HG03139 (cell line): ENCODE results near the gene CKM.
"Not testable (repeated sequence)": the region's sequence is repeated elsewhere in the genome, so short reads cannot be mapped to it uniquely, and the experiment has no call there.

Experiments used
- ATAC-seq: cut with Tn5 transposase; IDR thresholded peaks from one replicate; pipeline ENCODE4 v1.9.1; 2021; ENCODE audit not compliant: unreplicated experiment

The CKM gene

DNA sequence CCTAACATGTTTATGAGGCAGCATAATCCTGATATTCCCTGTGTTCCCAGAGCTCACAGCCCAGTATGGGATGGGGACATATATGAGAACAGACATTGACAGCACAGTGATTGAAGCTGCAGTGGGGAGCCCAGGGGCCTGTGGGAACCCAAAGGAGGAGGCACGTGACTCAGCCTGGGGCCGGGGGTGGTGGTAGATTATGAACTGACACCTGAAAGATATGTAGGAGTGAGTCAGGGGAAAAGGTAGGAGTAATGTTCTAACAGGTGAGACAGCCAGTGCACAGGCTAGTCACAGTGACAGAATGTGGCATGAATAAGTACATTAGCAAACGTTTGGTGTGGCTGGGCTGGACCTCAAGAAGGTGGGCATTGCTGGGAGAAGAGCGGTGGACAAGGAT, 29.0 kb downstream of the CKM start:
- no peak for ATAC-seq

- no peak for ATAC-seq
Measured at GRCh38 chr19:45291834-45292233, 30.8 kb downstream of the CKM start.

DNA sequence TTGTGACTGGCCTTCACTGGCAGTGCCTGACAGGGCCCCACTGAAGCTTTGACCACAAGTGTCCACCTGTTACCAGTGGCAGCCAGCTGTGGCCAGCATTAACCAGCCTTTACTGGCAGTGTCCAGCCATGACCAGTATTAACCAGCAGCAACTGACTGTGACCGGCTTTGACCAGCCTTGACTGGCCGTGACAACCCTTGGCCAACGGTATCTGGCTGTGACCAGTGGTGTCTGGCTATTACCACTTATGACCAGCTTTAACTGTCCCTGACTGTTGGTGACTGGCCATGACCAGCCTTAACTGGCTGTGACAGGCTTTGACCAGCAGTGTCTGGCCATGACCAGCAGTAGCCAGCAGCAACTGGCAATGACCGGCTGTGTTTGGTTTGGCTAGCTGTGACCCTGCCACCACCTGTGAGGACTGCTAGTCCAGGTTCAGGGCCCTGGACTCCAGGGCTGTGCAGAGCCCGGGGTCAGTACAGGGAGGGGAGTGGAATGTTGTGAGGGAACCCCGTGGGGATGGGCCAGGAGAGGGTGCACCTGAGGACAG, 32.2 kb downstream of the CKM start:
- no peak for ATAC-seq

GRCh38 chr19:45283443-45284033, 39.1 kb downstream of the CKM start:
- no peak for ATAC-seq

GRCh38 chr19:45280471-45280961, 42.2 kb downstream of the CKM start:
- ATAC-seq = no peak

GRCh38 chr19:45279587-45280192, 43.0 kb downstream of the CKM start:
- ATAC-seq = no peak

- ATAC-seq = no peak
Measured at GRCh38 chr19:45278087-45278486, 44.6 kb downstream of the CKM start.

DNA sequence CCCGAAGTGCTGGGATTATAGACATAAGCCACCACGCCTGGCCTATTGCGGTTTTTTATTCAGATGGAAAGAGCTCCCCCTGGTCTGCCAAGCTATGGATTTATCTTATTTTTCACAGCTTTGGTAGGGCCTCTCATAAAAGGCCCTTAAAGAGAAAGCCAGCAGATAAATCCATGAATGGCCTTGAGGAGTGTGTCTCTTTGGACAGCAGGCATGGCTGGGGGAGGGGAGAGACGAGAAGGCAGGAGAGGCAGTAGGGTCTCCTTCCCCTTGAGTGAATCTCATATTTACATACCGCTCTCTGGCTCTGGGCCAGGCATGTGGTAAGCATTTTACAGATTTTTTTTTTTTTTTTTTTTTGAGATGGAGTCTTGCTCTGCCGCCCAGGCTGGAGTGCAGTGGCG, 46.4 kb downstream of the CKM start:
- no peak for ATAC-seq

DNA sequence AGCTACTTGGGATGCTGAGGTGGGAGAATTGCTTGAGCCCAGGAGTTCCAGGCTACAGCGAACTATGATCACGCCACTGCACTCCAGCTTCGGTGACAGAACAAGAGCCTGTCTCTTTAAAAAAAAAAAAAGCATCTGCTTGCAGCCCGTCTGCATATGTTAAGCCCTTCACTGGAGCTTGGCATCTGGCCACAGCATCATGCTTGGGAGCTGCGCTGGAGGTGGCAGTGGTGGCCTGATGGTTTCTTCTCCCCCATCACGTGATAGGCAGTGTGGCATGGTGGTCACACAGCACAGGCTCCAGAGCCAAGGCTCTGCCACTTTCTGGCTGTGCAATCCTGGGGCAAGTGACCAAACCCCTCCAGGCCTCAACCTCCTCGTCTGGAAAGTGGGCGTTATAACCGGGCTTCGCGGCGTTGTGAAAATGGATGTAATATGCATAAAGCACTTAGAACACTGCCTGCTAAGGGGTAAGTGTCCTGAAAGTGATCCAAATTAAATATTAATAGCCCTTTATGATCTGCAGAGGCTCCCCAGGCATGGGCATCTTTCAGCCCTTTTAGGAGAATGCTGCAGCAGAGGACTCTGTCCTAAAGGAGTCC, 47.2 kb downstream of the CKM start:
- no peak for ATAC-seq

DNA sequence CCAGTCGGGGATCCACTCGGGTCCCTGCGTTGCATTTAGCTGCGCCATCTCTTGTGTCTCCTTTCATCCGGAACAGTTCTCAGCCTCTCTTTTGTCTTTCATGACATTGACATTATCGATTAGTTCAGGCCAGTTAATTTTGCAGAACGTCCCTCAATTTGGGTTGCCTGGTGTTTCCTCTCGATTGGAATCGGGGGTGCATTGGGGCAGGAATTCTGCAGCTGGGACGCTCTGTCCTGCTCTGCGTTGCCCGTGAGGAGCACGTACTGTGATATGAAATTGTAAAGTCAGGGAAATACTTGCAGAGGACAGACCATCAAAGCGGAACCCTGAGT, 49.2 kb downstream of the CKM start:
- no peak for ATAC-seq

DNA sequence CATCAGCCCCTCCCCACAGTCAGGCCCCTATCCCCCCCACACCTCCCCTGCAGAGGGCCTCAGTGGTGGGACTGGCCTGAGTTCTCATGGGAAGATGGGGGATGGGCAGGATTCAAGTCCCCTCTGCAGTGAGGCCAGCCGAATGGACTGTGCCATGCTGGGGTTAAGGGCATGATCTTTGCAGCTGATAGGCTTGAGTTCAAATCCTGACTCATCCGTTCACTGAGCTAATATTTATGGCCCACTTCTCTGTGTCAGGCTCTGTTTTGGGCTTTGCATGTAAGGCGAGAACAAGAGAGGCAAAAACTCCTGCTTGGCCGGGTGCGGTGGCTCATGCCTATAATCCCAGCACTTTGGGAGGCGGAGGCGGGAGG, 51.0 kb downstream of the CKM start:
- ATAC-seq = no peak

DNA sequence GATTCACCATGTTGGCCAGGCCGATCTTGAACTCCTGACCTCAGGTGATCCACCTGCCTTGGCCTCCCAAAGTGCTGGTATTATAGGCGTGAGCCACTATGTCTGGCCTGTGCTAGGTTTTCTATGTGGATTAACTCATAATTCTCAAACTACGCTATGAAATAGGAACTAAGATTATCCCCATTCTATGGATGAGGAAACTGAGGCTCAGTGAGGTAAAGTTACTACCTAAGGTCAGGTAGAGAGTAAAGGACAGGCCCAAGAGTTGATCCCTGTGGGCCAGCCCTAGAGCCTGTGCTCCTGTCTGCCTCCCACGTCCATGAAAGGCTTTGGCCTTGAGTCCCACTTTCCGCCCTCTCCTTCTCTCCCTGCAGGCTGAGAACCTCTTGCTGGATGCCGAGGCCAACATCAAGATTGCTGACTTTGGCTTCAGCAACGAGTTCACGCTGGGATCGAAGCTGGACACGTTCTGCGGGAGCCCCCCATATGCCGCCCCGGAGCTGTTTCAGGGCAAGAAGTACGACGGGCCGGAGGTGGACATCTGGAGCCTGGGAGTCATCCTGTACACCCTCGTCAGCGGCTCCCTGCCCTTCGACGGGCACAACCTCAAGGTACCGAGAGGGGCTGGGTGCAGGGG, 51.5 kb downstream of the CKM start:
- no peak for ATAC-seq

GRCh38 chr19:45269939-45270338, 52.7 kb downstream of the CKM start:
- ATAC-seq = not testable (repeated sequence)

- no peak for ATAC-seq
Measured at GRCh38 chr19:45267296-45267695, 55.4 kb downstream of the CKM start.

DNA sequence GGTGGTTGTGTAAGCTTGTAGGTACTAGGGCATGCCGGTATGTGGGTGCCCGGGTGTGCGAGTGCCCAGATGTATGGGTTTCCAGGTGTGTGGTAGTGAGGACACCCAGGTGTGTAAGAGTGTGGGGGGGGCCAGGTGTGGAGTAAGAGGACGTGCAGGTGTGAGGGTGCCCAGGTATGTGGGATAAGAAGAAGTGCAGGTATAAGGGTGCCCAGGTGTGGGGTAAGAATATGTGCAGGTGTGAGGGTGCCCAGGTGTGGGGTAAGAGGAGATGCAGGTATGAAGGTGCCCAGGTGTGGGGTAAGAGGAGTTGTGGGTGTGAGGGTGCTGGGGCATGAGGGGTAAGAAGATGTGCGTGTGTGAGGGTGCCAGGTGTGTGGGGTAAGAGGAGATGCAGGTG, 57.3 kb downstream of the CKM start:
- ATAC-seq = no peak

DNA sequence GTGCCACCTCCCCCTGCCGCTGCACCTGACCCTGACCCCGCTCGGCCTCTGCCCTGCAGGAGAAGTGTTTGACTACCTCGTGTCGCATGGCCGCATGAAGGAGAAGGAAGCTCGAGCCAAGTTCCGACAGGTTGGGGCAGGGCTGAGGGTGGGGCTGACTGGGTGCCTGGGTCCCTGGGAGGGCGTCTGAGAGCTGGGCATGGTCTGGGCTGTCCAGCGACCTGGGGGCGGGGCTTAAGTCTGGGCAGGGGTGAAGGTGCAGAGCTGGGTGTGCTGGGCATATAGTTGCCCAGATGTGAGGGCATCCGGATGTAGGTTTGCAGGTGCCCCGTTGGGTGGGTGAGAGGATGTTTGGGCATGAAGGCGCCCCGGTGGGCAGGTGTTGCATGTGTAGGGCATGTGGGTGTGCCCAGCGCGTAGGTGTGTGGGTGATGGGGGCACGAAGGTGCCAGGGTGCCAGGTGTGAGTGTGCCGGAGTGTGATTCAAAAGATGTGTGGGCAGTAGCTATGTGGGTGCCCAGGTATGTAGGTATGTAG, 57.8 kb downstream of the CKM start:
- no peak for ATAC-seq

GRCh38 chr19:45263013-45263412, 59.7 kb downstream of the CKM start:
- ATAC-seq = no peak

GRCh38 chr19:45262570-45262969, 60.1 kb downstream of the CKM start:
- ATAC-seq = no peak

GRCh38 chr19:45258862-45259261, 63.8 kb downstream of the CKM start:
- ATAC-seq = no peak

- ATAC-seq = no peak
Measured at GRCh38 chr19:45256836-45257235, 65.8 kb downstream of the CKM start.
